Measurements from ENCODE around the gene SPACDR. TPM values are rescaled to one million over a fixed set of nuclear protein-coding genes. Genes with fewer than 3 reads are reported as not detected.

SPACDR gene
- total and polyA plus RNA-seq, 9 of the 15 experiments (the other 6 are each of a cell fraction or from before 2014, with no cell fraction given): 0.07 to 0.55 (median 0.14) TPM; not detected in 1

- no peak for TF ChIP-seq DLX4 (CRISPR knock-in tag; IDR thresholded peaks at IDR 0.05)
- no peak for TF ChIP-seq ZNF583 (CRISPR knock-in tag; IDR thresholded peaks at IDR 0.05)
- no peak for TF ChIP-seq HIVEP1 (CRISPR knock-in tag; IDR thresholded peaks at IDR 0.05)
- no peak for TF ChIP-seq ARID4B (CRISPR knock-in tag; IDR thresholded peaks at IDR 0.05)
- no peak for TF ChIP-seq CTCF (IDR thresholded peaks at IDR 0.05 in 2 of 3, conservative IDR thresholded peaks at IDR 0.05 in 1 of 3; ENCODE audit: insufficient read depth in 2 of 3, low read depth in 1 of 3, low read length in 3 of 3)
- no peak for TF ChIP-seq ATF7 (IDR thresholded peaks at IDR 0.05)
- TF ChIP-seq ZNF449 (CRISPR knock-in tag; IDR thresholded peaks at IDR 0.05): no peak
- no peak for TF ChIP-seq ZKSCAN1 (IDR thresholded peaks at IDR 0.05; ENCODE audit: low read depth, low read length)
- no peak for TF ChIP-seq EP400 (IDR thresholded peaks at IDR 0.05)
- no peak for TF ChIP-seq ATF3 (IDR thresholded peaks at IDR 0.05)
- peak; percentile 64; the same call in 1 of the 2 replicates for TF ChIP-seq ATF3 (CRISPR knock-in tag; conservative IDR thresholded peaks at IDR 0.05)
- TF ChIP-seq DPF2 (IDR thresholded peaks at IDR 0.05): no peak
- TF ChIP-seq CTBP1 (IDR thresholded peaks at IDR 0.05; ENCODE audit: borderline replicate concordance): peak; percentile 68
- no peak for TF ChIP-seq RBBP5 (IDR thresholded peaks at IDR 0.05; ENCODE audit: borderline replicate concordance, insufficient read depth, low read length, poor library complexity, severe bottlenecking)
- TF ChIP-seq MNT (conservative IDR thresholded peaks at IDR 0.05): no peak; a peak in 1 of 4 replicates
- TF ChIP-seq NR4A1 (CRISPR knock-in tag; IDR thresholded peaks at IDR 0.05): no peak
- TF ChIP-seq NR4A1 (tag; IDR thresholded peaks at IDR 0.05): no peak
- TF ChIP-seq ZNF184 (CRISPR knock-in tag; IDR thresholded peaks at IDR 0.05): no peak
These were observed 42.4 kb upstream of the SPACDR start (continued) for GRCh38 chr7:100506356-100506923.

Data from K562 (cell line).